ENCODE results near the gene IGF1R. TPM values are rescaled to one million over a fixed set of nuclear protein-coding genes. Genes with fewer than 3 reads are reported as not detected.

Gene IGF1R
- total and polyA plus RNA-seq, 2 of the 13 experiments (the other 11 are each of a cell fraction or from before 2014, with no cell fraction given): 15.9 to 18.4 TPM

GRCh38 chr15:98843844-98844243 lies 195.5 kb downstream of the IGF1R start (continued):
- TF ChIP-seq ZNF576 (CRISPR knock-in tag; IDR thresholded peaks at IDR 0.05) (no peak), CREB1 (IDR thresholded peaks at IDR 0.05) (no peak), CREB1 (CRISPR knock-in tag; IDR thresholded peaks at IDR 0.05) (peak; percentile 74; the same call in 1 of the 2 replicates), RBM39 (IDR thresholded peaks at IDR 0.05; ENCODE audit: low read depth, low read length, poor library complexity, severe bottlenecking) (no peak), IRF9 (CRISPR knock-in tag; IDR thresholded peaks at IDR 0.05; ENCODE audit: borderline replicate concordance) (no peak), MTF2 (CRISPR knock-in tag; IDR thresholded peaks at IDR 0.05; ENCODE audit: borderline replicate concordance) (no peak), MIER2 (CRISPR knock-in tag; IDR thresholded peaks at IDR 0.05) (no peak), ZNF496 (CRISPR knock-in tag; IDR thresholded peaks at IDR 0.05; ENCODE audit: insufficient replicate concordance) (no peak), MXD3 (CRISPR knock-in tag; IDR thresholded peaks at IDR 0.05) (no peak), PHF21A (CRISPR knock-in tag; IDR thresholded peaks at IDR 0.05) (no peak), RARA (CRISPR knock-in tag; IDR thresholded peaks at IDR 0.05) (peak; percentile 89), KLF6 (CRISPR knock-in tag; IDR thresholded peaks at IDR 0.05) (0 out of 2 replicates have a peak, but pooled peaks have one; percentile 43), ZMYM3 (CRISPR knock-in tag; IDR thresholded peaks at IDR 0.05) (no peak), YY1 (IDR thresholded peaks at IDR 0.05; ENCODE audit: insufficient read depth, insufficient replicate concordance, low read depth, low read length) (no peak), GATA4 (IDR thresholded peaks at IDR 0.05; ENCODE audit: borderline replicate concordance, low read depth) (peak; percentile 79; the same call in 1 of the 2 replicates), ZNF773 (CRISPR knock-in tag; IDR thresholded peaks at IDR 0.05; ENCODE audit: borderline replicate concordance) (no peak), SMC3 (IDR thresholded peaks at IDR 0.05; ENCODE audit: low read length) (no peak; the same call in 1 of the 2 replicates), ZNF713 (CRISPR knock-in tag; IDR thresholded peaks at IDR 0.05) (no peak), ONECUT2 (CRISPR knock-in tag; IDR thresholded peaks at IDR 0.05) (peak; percentile 97), ZNF121 (CRISPR knock-in tag; IDR thresholded peaks at IDR 0.05) (no peak), CBX1 (IDR thresholded peaks at IDR 0.05; ENCODE audit: low read depth) (no peak), NCOA2 (CRISPR knock-in tag; IDR thresholded peaks at IDR 0.05) (peak; percentile 87), ARNTL (CRISPR knock-in tag; IDR thresholded peaks at IDR 0.05) (no peak), ZNF530 (CRISPR knock-in tag; IDR thresholded peaks at IDR 0.05; ENCODE audit: low read depth) (no peak), CAMTA2 (CRISPR knock-in tag; IDR thresholded peaks at IDR 0.05; ENCODE audit: borderline replicate concordance) (no peak), HNRNPUL1 (IDR thresholded peaks at IDR 0.05; ENCODE audit: low read depth, low read length) (peak; percentile 85), KDM5B (CRISPR knock-in tag; IDR thresholded peaks at IDR 0.05; ENCODE audit: borderline replicate concordance) (no peak), ZBTB20 (CRISPR knock-in tag; IDR thresholded peaks at IDR 0.05; ENCODE audit: borderline replicate concordance, low read depth) (peak; percentile 84; the same call in 1 of the 2 replicates)
- TF ChIP-seq, protein P1, sequence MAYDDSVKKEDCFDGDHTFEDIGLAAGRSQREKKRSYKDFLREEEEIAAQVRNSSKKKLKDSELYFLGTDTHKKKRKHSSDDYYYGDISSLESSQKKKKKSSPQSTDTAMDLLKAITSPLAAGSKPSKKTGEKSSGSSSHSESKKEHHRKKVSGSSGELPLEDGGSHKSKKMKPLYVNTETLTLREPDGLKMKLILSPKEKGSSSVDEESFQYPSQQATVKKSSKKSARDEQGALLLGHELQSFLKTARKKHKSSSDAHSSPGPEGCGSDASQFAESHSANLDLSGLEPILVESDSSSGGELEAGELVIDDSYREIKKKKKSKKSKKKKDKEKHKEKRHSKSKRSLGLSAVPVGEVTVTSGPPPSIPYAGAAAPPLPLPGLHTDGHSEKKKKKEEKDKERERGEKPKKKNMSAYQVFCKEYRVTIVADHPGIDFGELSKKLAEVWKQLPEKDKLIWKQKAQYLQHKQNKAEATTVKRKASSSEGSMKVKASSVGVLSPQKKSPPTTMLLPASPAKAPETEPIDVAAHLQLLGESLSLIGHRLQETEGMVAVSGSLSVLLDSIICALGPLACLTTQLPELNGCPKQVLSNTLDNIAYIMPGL (CRISPR knock-in tag; IDR thresholded peaks at IDR 0.05; ENCODE audit: borderline replicate concordance in 1 of 2, low read depth in 1 of 2): no peak
